Activated T-cell treated with anti-CD3 and anti-CD28 coated beads, Interleukin-2, amount 50 U/mL, for 24 hours (primary cell): ENCODE data around the gene TMEM121.

Source experiments
- DNase-seq: peaks from one replicate; pipeline ENCODE4 v3.0.0-alpha.2; 2020
- H3K27ac Mint-ChIP-seq: 2 replicates; pipeline ENCODE4 v1.8.0; 2020; ENCODE audit warnings: mild to moderate bottlenecking, mixed read lengths
- H3K27me3 Mint-ChIP-seq: 2 replicates; pipeline ENCODE4 v1.8.0; 2020; ENCODE audit warnings: mixed read lengths
- H3K36me3 Mint-ChIP-seq: 2 replicates; pipeline ENCODE4 v1.8.0; 2020; ENCODE audit warnings: low read depth, mixed read lengths
- H3K4me1 Mint-ChIP-seq: 2 replicates; pipeline ENCODE4 v1.8.0; 2020; ENCODE audit warnings: low read depth, mixed read lengths
- H3K4me3 Mint-ChIP-seq: 2 replicates; pipeline ENCODE4 v1.8.0; 2020; ENCODE audit warnings: mild to moderate bottlenecking, moderate library complexity, mixed read lengths
- H3K9me3 Mint-ChIP-seq: 2 replicates; pipeline ENCODE4 v1.8.0; 2020; ENCODE audit warnings: mixed read lengths

The TMEM121 gene

DNA sequence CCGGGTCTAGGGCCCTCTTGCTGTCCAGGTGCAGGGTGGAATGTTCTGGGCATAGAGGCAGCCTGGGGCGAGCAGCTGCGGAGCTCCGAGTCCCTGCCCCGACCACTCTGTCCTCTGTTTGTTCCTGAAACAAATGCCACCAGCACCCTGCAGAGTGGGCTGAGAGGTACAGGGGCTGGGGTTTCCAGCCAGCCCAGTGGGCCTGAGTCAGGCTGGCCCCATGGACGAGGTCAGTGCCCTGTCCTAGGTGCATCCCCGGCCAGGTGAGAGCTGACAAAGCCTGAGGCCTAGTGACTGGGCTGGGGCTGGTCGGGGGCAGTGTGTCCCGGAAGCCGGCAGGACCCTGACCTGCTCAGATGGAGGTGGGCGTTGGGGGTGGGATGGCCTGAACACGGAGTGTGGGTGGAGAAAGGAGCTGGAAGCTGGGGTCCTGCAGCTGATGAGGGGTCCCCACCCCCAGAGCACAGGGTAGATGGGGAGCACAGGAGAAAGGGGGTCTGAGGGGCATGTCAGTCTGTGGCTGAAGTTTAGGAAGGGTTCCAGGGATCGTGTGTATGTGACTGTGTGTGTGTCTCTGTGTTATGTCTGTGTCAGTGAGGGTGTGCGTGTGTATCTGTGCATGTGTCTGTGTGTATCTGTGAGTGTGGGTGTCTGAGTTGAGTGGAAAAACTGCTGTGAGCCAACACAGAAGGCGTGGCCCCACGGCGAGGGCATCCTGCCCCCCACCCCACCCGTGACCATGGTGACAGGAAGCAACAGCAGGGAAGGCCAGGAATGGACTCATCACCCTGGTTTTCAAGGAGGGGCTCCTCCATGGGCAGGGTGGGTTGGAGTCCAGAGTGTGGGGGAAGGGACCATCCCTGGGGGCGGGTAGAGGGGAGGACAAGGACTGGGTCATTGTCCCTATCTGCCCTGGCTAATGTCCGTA lies 42.0 kb upstream of the TMEM121 start:
- Mint-ChIP-seq H3K4me3 (no peak overlapping the region), H3K9me3 (no peaks in the 10 kb centered on the region), H3K4me1 (peaks cover 71% of the 10 kb centered on the region), H3K36me3 (no peaks in the 10 kb centered on the region), H3K27me3 (peaks cover 7% of the 10 kb centered on the region), H3K27ac (peak overlapping the region; percentile 15)
- DNase-seq, result no peak

DNA sequence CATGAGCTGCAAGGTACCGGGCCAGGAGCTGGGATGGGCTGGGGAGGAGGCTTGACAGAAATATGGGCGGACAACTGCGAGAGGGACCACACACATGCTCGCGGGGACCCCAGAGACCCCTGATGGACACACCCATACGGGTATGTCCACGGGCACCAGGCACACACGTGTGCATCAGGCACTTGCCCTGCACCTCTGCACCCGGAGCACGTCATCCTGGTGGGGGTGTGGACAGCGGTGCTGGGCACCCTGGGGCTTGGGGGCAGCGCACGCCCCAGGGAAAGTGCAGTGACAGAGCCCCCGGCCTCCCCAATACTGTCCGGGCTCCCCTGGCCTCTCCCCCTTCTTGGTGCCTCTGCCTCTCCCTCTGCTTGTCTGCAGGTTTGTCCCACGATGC lies 41.4 kb upstream of the TMEM121 start:
- H3K27ac Mint-ChIP-seq, result no peak overlapping the region
- peaks cover 70% of the 10 kb centered on the region for H3K4me1 Mint-ChIP-seq

DNA sequence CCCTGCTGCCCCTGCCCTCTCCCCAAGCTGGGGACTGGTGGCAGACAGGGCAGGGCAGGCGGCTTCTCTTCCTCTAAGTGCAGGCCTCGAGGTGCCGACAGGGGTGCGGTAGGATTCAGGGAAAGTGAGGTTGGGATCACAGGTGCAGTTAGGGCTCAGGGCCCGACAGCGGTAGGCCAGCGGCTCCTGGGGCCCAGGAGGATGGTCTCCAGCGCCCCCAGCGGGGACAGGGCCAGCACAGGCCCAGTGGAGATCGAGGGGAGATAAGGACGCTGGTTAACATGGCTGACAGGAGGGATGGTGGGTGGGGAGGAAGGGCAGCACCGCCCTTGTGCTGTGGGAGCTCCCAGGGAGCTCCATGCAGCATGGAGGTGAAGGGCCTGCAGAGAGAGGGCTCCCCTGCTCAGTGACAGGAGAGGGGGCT lies 40.6 kb upstream of the TMEM121 start:
- no peaks in the 10 kb centered on the region for H3K27me3 Mint-ChIP-seq

More for the DNA sequence above, 41.4 kb upstream of the TMEM121 start:
- peaks cover under 1% of the 10 kb centered on the region for H3K27me3 Mint-ChIP-seq
- no peaks in the 10 kb centered on the region for H3K36me3 Mint-ChIP-seq
- H3K4me3 Mint-ChIP-seq, result no peak overlapping the region
- H3K9me3 Mint-ChIP-seq, result no peaks in the 10 kb centered on the region
- no peak for DNase-seq

DNA sequence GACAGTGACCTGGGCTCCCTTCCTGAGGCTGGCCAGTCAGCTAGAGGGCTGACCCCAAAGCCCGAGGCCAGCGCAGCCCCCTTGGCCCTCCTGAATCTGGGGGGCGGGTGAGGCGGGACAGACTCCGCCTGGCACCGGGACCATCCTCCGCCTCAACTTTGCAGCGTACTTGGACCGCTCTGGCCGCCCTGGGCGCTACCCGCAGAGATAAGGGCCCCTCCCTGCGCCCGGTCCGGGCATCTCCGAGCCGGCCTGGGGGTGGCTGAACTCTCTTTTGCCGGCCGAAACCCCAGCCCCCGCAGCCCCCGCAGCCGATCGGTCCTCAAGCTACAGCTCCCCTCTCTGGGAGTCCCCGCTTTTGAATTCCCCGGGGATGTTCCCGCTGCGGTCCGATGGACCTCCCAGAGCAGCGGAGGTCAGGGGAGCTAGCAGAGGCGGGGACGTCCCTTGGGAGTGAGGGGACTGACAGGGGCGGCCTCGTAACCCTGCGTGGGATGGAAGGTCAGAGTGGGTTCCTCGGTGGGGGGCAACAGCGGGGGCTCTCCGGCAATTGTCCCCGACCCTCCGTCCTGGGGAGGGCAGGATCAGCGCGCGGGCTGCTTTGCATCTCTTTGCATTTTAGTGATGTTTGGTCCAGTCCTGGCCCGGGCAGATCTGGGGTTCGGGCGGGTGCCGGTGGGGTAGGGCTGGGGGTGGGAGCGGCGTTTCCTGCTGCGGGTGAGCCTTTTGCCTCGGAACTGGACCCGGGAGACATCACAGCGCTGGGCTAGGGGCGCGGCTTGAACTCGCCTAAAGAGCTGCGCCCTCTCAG lies 40.0 kb upstream of the TMEM121 start, which contains the start of gene CRIP1:
CRIP1 (plus strand) TSS at position 724 of the 811 bp plus-strand sequence. CDS start 374 bp downstream, outside the sequence.
- DNase-seq, result no peak
- Mint-ChIP-seq H3K4me1 (peaks cover 58% of the 10 kb centered on the region), H3K4me3 (peak within 1 kb of the TSS; percentile 83), H3K27ac (peak within 1 kb of the TSS; percentile 71), H3K27me3 (no peaks in the 10 kb centered on the region), H3K36me3 (no peaks in the 10 kb centered on the region), H3K9me3 (no peaks in the 10 kb centered on the region)

More for the DNA sequence above, 40.6 kb upstream of the TMEM121 start:
- Mint-ChIP-seq H3K4me3 (peak overlapping the region; percentile 25), H3K36me3 (no peaks in the 10 kb centered on the region), H3K27ac (peak overlapping the region; percentile 26), H3K4me1 (peaks cover 64% of the 10 kb centered on the region), H3K9me3 (no peaks in the 10 kb centered on the region)
- DNase-seq, result no peak

DNA sequence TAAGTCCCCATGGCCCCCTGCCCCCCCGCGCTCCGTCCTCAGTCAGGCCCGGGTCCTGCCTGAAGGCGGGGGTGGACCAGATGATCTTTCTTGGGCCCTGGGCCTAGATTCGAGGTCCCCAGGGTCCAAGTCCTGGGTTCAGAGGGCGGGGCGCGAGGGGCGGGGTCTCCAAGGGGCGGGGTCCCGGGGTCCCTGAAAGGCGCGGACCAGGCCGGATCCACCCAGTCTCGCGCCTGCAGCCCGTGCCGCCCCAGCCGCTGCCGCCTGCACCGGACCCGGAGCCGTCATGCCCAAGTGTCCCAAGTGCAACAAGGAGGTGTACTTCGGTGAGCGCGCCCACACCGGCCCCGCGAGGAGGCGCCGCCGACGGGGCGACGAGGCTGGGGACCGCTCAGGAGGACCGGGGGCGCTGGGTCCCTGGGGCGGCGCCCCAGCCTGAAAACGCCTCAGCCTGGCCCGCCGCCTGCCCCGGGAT lies 39.4 kb upstream of the TMEM121 start:
- Mint-ChIP-seq H3K9me3 (no peaks in the 10 kb centered on the region), H3K27me3 (no peaks in the 10 kb centered on the region), H3K4me1 (peaks cover 57% of the 10 kb centered on the region), H3K4me3 (peak overlapping the region; percentile 83), H3K27ac (no peak overlapping the region), H3K36me3 (peaks cover 4% of the 10 kb centered on the region)
- DNase-seq, result peak; percentile 65

DNA sequence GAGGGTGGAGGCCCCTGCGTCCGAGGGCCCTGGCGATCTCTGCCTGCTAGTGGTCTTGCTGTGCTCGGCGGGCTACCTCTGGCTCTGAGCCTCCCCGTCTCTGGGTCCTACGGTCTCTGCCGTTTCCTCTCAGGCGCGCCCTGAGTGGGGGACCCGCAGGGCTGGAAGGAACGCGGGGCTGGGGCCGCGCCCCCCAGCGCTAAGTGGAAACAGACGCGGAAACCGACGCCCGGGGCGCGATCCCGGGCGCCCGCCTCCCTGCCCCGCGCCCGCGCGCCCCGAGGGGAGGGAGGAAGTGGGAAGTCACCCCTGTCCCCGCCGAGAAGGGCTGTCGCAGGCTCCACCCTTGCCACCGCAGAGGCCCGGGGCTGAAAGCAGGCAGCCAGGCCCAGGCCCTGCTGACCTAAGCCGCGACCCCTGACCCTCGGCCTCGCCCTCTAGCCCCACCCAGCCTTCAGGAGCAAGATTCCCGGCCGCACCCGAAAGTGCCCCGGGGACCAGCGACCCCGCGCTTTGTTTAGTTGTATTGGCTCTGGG lies 38.9 kb upstream of the TMEM121 start:
- Mint-ChIP-seq H3K27ac (peak overlapping the region; percentile 71), H3K4me3 (peak overlapping the region; percentile 83), H3K9me3 (no peaks in the 10 kb centered on the region), H3K4me1 (peaks cover 53% of the 10 kb centered on the region), H3K36me3 (peaks cover 5% of the 10 kb centered on the region), H3K27me3 (no peaks in the 10 kb centered on the region)
- DNase-seq, result peak; percentile 70

DNA sequence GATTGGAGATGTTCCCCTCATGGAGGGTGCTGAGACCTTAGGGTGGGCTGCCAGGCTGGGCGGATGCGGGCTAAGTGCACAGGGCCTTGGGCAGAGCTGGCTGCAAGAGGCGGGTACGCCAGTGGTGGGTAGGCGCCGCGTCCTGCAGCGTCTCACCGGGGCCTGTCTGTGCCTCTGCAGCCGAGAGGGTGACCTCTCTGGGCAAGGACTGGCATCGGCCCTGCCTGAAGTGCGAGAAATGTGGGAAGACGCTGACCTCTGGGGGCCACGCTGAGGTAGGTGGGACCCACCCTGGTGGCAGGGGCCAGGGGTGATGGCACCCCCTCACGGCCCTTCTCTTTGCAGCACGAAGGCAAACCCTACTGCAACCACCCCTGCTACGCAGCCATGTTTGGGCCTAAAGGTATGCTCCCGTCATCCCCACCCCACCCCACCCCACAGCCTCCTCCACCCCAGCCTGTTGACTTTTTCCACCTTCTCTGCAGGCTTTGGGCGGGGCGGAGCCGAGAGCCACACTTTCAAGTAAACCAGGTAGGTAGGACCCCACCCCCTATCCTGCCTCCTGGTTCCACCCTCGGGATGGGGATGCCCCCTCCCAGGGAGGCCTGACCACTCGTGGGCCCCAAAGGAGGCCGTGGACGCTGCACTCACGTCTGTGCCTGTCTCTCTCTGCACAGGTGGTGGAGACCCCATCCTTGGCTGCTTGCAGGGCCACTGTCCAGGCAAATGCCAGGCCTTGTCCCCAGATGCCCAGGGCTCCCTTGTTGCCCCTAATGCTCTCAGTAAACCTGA lies 38.2 kb upstream of the TMEM121 start:
- H3K36me3 Mint-ChIP-seq, result peaks cover 6% of the 10 kb centered on the region
- peak overlapping the region; percentile 71 for H3K27ac Mint-ChIP-seq
- H3K9me3 Mint-ChIP-seq, result no peaks in the 10 kb centered on the region
- no peaks in the 10 kb centered on the region for H3K27me3 Mint-ChIP-seq
- peak; percentile 63 for DNase-seq
- H3K4me1 Mint-ChIP-seq, result peaks cover 48% of the 10 kb centered on the region
- H3K4me3 Mint-ChIP-seq, result peak overlapping the region; percentile 83

DNA sequence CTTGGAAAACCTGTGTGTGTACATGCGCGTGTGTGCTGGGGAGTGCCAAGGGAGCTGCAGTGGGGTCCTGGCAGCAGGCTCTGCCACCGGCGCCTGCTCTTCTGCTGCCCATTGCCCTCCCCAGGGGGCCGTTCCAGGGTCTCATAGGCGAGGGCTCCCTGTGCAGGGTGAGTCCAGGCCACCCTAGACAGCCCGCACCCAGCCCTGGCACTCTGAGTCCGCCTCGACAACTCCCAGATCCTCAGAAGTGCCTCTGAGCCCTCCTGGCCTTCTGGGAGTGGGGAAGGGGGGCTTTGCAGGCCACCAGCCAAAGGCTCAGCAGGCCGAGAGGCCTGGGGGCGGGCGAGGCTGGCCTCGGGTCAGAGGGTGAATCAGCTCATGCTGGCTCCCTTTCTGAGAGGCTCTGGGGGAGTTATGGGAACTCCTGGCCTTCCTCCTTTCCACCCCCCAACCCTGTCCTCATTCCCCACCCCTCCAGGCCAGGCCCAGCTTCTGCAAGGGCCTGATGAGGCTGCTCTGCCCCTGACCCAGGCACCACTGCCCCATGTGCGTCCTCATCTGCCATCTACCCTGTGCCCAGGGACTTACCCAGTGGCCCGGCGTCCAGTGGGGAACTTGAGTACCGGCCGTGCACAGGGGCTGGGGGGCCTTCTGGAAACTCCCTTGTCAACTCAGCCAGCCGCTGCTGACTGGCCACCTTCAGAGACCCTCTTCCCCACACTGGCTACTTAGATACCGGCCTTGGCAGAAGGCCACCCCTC lies 37.4 kb upstream of the TMEM121 start:
- Mint-ChIP-seq H3K27ac (peak overlapping the region; percentile 86), H3K36me3 (peaks cover 11% of the 10 kb centered on the region), H3K27me3 (no peaks in the 10 kb centered on the region), H3K4me3 (peak overlapping the region; percentile 83), H3K4me1 (peaks cover 50% of the 10 kb centered on the region), H3K9me3 (no peaks in the 10 kb centered on the region)
- no peak for DNase-seq

DNA sequence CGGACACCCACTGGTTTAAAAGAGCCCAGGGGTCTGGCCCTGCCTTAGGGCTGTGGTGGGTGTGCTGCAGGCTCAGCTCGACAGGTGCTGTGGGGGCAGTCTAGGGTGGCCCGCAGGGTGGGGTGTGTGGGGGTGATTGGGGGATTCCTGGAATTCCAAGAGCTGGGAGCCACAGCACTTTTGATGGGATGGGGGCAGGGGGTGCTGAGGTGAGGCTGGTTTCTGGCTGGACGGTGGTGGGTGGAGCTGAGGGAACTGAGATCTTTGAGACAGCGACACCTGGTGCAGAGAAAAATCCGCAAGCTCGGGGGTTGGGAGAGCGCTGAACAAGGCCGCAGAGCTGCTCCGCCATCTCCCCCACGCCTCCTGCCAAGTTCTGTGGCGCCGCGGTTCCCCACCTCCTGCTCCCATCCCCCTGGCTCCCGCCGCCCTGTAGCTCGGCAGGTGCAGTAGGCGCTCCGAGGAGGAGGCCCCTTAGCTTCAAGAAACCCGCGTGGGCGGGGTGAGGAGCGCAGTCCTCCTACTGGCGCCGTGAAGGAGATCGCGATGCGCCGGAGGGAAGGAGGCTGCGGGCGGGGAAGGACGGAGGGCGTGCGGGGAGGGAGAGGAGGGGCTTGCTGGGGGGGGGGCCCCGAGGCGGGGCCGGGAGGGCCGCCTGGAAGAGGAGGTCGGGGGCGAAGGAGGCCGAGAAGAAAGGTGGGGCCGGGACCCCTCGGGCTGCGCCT lies 36.7 kb upstream of the TMEM121 start:
- peaks cover 14% of the 10 kb centered on the region for H3K36me3 Mint-ChIP-seq
- H3K4me1 Mint-ChIP-seq, result peaks cover 43% of the 10 kb centered on the region
- H3K4me3 Mint-ChIP-seq, result peak overlapping the region; percentile 83
- no peaks in the 10 kb centered on the region for H3K9me3 Mint-ChIP-seq
- peak; percentile 88 for DNase-seq
- peak overlapping the region; percentile 86 for H3K27ac Mint-ChIP-seq
- H3K27me3 Mint-ChIP-seq, result no peaks in the 10 kb centered on the region

DNA sequence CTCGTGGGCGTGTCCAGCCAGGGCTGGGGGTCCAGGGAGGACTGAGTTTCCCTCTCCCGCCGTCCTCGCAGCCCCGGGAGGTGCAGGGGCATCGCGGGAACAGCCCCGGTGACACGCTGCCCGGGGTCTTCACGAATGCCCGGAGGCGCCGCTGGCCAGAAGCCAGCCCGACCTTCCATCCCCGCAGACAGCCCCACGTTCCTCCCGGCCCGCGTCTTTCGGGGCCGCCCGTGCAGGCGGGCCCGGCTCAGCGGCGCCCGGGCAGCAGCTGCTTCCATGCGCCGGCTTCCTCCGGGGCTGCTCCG lies 36.2 kb upstream of the TMEM121 start:
- Mint-ChIP-seq H3K4me1 (peaks cover 38% of the 10 kb centered on the region), H3K27ac (no peak overlapping the region), H3K27me3 (no peaks in the 10 kb centered on the region), H3K36me3 (peaks cover 15% of the 10 kb centered on the region), H3K4me3 (peak overlapping the region; percentile 83), H3K9me3 (no peaks in the 10 kb centered on the region)
- DNase-seq, result no peak

DNA sequence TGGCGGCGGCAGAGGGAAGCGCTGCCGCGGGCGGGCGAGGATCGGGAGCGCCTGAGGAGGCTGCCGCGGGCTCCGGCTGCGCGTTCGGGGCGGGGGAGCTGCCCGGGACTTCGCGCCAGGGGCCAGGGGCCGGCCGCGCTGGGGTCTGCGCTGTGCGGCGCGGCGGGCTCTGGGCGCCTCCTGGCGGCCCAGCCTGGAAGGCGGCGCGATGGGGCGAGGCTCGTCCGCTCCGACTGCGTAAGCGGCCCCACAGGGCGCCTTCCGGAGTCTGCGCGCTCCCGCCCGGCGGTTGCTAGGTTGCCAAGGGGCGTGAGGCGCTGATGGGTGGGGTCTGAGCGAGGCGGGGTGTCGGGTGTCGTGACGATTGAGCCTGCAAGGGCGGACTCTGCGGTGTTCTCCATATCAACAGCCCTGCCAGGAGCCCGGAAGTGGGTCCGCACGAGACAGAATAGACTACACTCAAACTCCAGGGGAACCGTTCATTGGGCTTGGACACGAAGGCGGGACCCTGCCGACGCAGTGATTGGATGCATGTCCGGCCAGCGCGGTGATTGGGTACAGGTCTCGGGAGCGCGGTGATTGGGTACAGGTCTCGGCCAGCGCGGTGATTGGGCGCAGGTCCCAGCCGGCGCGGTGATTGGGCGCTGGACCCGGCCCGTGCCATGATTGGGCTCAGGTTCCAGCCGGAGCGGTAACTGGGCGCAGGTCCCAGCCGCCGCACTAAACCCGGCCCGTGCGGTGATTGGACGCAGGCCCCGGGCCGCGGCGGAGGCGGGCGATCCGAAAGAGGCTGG lies 35.6 kb upstream of the TMEM121 start, which contains the start of gene TEDC1:
TEDC1 (plus strand) TSS at position 675 of the 794 bp plus-strand sequence. CDS start 130 bp downstream, outside the sequence.
- Mint-ChIP-seq H3K27me3 (no peaks in the 10 kb centered on the region), H3K4me3 (peak within 1 kb of the TSS; percentile 83), H3K36me3 (peaks cover 15% of the 10 kb centered on the region), H3K9me3 (no peaks in the 10 kb centered on the region), H3K27ac (peak within 1 kb of the TSS; percentile 96), H3K4me1 (peaks cover 33% of the 10 kb centered on the region)
- DNase-seq, result peak; percentile 99

DNA sequence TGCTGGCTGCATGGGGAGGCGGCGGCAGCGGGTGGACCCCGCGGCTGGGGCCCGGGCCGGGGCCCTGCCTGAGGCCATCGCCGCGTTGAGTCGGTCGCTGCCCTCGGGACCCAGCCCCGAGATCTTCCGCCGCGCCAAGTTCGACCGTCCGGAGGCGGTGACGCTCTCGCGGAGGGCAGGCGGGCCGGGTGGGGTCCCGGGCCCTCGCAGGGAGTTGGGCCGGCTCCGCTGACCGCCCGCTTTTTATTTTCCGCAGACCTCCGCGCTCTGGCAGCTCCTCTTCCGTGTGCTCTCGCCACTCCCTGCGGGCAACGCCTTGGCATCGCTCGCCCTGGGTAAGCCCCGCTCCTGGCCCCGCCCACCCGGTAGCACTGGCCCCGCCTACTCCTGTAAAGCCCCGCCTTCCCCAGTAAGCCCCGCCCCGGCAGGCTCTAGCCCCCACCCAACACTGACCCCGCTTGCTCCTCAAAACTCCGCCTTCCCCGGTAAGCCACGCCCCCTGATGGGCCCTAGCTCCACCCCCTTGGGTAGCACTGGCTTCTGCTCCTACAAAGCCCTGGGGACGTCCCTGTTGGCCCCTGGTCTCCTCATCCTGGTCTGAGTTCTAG lies 34.9 kb upstream of the TMEM121 start:
- Mint-ChIP-seq H3K4me3 (peak overlapping the region; percentile 83), H3K27me3 (no peaks in the 10 kb centered on the region)

More for the DNA sequence above, 34.9 kb upstream of the TMEM121 start:
- H3K4me1 Mint-ChIP-seq, result peaks cover 29% of the 10 kb centered on the region
- peak; percentile 92 for DNase-seq
- H3K9me3 Mint-ChIP-seq, result no peaks in the 10 kb centered on the region
- peaks cover 18% of the 10 kb centered on the region for H3K36me3 Mint-ChIP-seq
- H3K27ac Mint-ChIP-seq, result peak overlapping the region; percentile 96
